Measurements from ENCODE around the gene SOWAHC.

Gene SOWAHC

GRCh38 chr2:109645412-109646184 lies 31.4 kb downstream of the SOWAHC start:
- in situ Hi-C loops (cut with MboI; ENCODE audit: low pct_unique_long_range_greater_than_20kb, low sequenced_read_pairs, unreplicated experiment) = no loop called here

GRCh38 chr2:109646961-109647360 lies 32.8 kb downstream of the SOWAHC start:
- DNase-seq (ENCODE audit: low spot score) = no peak
- TF ChIP-seq, protein P1, sequence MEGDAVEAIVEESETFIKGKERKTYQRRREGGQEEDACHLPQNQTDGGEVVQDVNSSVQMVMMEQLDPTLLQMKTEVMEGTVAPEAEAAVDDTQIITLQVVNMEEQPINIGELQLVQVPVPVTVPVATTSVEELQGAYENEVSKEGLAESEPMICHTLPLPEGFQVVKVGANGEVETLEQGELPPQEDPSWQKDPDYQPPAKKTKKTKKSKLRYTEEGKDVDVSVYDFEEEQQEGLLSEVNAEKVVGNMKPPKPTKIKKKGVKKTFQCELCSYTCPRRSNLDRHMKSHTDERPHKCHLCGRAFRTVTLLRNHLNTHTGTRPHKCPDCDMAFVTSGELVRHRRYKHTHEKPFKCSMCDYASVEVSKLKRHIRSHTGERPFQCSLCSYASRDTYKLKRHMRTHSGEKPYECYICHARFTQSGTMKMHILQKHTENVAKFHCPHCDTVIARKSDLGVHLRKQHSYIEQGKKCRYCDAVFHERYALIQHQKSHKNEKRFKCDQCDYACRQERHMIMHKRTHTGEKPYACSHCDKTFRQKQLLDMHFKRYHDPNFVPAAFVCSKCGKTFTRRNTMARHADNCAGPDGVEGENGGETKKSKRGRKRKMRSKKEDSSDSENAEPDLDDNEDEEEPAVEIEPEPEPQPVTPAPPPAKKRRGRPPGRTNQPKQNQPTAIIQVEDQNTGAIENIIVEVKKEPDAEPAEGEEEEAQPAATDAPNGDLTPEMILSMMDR (IDR thresholded peaks at IDR 0.05; ENCODE audit: extremely low read depth, insufficient read depth, missing control alignments) = no peak
- in situ Hi-C loops (cut with MboI; ENCODE audit: low pct_unique_long_range_greater_than_20kb, low sequenced_read_pairs, unreplicated experiment) = no loop called here

More at GRCh38 chr2:109645412-109646184, 31.4 kb downstream of the SOWAHC start:
- TF ChIP-seq, protein P1 (IDR thresholded peaks at IDR 0.05; ENCODE audit: extremely low read depth, insufficient read depth, missing control alignments) = no peak
- no peak for DNase-seq (ENCODE audit: low spot score)

GRCh38 chr2:109647636-109648035 lies 33.5 kb downstream of the SOWAHC start:
- TF ChIP-seq, protein P1 (IDR thresholded peaks at IDR 0.05; ENCODE audit: extremely low read depth, insufficient read depth, missing control alignments) = no peak
- no peak for DNase-seq (ENCODE audit: low spot score)
- in situ Hi-C loops (cut with MboI; ENCODE audit: low pct_unique_long_range_greater_than_20kb, low sequenced_read_pairs, unreplicated experiment) = no loop called here

GRCh38 chr2:109648041-109648527 lies 33.9 kb downstream of the SOWAHC start:
- TF ChIP-seq, protein P1 (IDR thresholded peaks at IDR 0.05; ENCODE audit: extremely low read depth, insufficient read depth, missing control alignments) = no peak

DNA sequence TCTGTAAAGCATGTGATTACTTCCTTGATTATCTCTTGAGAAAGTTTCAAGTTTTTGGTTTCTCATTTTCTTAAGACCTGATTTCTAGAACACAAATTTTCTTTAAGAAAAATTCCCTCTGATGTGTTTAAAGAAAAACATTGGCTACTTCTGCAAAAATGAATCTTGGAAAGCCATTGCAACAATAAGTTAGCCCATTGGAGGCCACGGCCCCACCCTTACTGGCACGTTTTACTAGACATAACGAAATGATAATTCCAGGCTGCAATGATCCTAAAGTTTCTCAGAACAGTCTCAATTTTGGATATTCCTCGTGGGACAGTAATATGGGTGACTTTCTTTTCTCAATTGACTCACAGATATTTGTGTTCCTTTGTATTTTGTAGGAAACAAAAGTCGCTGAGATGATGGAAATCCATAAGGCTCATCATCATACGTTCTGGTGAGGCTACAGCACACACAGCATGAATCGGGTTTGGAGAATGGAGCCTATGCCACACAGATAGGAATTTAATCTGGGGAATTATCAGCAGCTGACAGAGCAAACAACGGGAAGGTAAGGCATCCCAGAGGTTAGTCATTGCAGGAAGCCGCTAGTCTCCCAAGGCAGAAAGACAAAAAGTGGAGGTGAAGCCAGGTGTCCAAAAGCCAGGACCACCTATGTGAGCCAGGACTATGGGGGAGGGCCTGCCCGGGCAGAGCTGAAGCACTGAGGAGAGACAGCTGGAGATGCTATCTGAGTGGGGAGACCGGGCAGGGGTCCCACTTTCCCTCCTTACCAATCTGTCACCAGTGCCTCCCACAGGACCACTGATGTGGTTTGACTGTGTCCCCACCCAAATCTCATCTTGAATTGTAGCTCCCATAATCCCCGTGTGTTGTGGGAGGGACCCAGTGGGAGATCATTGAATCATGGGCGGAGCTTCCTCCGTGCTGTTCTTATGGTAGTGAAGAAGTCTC lies 35.9 kb downstream of the SOWAHC start:
- in situ Hi-C loops (cut with MboI; ENCODE audit: low pct_unique_long_range_greater_than_20kb, low sequenced_read_pairs, unreplicated experiment) = no loop called here
- no peak for DNase-seq (ENCODE audit: low spot score)
- TF ChIP-seq, protein P1 (IDR thresholded peaks at IDR 0.05; ENCODE audit: extremely low read depth, insufficient read depth, missing control alignments) = no peak

More at GRCh38 chr2:109648041-109648527, 33.9 kb downstream of the SOWAHC start:
- in situ Hi-C loops (cut with MboI; ENCODE audit: low pct_unique_long_range_greater_than_20kb, low sequenced_read_pairs, unreplicated experiment) = no loop called here
- no peak for DNase-seq (ENCODE audit: low spot score)

DNA sequence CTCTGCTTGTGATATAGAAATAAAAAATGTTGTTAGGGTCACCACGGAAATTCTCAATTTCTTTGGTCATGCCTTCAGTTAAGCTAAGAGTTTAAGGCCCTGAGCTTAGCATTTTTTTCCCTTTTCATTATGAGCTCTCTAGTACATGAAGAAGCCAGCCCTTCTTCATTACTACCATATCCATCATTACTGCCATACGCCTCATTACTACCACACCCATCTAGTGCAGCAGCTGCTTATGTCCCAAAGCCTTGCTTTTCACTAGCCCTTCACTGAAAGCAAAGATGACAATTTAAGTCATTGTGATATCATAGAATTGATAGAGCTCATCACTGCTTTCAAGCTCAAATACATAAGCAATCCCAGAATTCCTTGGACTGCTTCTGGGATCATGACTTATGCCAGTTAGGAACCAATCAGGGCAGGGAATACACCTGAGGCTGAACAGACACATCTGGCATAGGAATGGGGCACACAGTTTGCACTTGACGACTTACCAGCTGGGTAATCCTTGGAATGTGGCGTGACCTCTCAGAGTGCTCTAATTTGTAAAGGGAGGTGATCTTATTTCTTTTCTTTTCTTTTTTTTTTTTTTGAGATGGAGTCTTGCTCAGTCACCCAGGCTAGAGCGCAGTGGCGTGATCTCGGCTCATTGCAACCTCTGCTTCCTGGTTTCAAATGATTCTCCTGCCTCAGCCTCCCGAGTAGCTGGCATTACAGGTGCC lies 40.3 kb downstream of the SOWAHC start:
- in situ Hi-C loops (cut with MboI; ENCODE audit: low pct_unique_long_range_greater_than_20kb, low sequenced_read_pairs, unreplicated experiment) = no loop called here

More for the DNA sequence above, 40.3 kb downstream of the SOWAHC start:
- DNase-seq (ENCODE audit: low spot score) = no peak
- TF ChIP-seq, protein P1 (IDR thresholded peaks at IDR 0.05; ENCODE audit: extremely low read depth, insufficient read depth, missing control alignments) = no peak

Measured in GM13977 (cell line).